ENCODE measurements around the gene MRPL20.
"Not testable (repeated sequence)": the region's sequence is repeated elsewhere in the genome, so short reads cannot be mapped to it uniquely, and the experiment has no call there.

MRPL20 gene

DNA sequence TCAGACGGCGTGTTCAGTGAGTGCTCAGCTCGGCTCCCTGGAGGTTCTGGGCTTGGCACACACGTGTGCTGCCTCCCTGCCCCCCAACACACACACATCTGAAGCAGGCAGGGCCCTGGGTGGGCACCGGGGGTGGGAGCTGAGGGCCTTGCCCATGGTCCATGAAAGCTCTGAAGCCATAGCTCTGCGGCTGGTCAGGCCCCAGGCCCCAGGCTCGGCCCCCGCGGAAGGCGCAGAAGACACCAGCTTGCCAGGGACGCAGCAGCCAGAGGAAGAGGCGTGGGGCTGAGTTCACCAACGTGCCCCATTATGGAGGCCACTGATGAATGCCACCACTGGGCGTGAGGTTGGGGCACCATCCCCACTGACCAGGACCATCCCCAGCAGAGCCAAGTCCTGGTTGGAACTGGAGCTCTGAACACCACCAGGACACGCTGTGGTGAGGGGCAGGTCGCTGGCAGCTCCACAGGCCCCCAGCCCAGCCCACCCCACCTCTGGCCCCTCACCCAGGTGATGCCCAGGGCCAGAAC, 36.3 kb downstream of the MRPL20 start:
- DNase-seq: no peak
- in situ Hi-C loops (cut with HindIII; ENCODE audit: low pct_ligation_motif_present, low sequenced_read_pairs): no loop called here
- TF ChIP-seq, protein P1, sequence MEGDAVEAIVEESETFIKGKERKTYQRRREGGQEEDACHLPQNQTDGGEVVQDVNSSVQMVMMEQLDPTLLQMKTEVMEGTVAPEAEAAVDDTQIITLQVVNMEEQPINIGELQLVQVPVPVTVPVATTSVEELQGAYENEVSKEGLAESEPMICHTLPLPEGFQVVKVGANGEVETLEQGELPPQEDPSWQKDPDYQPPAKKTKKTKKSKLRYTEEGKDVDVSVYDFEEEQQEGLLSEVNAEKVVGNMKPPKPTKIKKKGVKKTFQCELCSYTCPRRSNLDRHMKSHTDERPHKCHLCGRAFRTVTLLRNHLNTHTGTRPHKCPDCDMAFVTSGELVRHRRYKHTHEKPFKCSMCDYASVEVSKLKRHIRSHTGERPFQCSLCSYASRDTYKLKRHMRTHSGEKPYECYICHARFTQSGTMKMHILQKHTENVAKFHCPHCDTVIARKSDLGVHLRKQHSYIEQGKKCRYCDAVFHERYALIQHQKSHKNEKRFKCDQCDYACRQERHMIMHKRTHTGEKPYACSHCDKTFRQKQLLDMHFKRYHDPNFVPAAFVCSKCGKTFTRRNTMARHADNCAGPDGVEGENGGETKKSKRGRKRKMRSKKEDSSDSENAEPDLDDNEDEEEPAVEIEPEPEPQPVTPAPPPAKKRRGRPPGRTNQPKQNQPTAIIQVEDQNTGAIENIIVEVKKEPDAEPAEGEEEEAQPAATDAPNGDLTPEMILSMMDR (IDR thresholded peaks at IDR 0.05; ENCODE audit: low read depth, low read length, missing control alignments): no peak
- H3K27me3 ChIP-seq (replicated peaks): no peaks in the 10 kb centered on the region
- no peak overlapping the region for H3K4me3 ChIP-seq (ENCODE audit: low read depth, low read length)
- H3K27ac ChIP-seq: no peak overlapping the region
- peaks cover 11% of the 10 kb centered on the region for H3K36me3 ChIP-seq (replicated peaks)

DNA sequence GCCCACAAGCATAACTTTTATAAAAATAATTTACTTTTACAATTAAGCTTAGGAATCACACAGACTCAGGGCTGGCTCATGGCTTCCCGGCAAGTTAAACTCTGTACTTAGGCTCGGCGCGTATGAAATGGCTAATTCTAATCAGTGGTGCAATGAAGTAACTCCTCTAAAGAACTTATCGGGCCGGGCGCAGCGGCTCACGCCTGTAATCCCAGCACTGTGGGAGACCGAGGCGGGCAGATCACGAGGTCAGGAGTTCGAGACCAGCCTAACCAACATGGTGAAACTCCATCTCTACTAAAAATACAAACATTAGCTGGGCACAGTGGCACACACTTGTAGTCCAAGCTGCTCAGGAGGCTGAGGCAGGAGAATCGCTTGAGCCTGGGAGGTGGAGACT, 37.0 kb downstream of the MRPL20 start:
- H3K4me3 ChIP-seq (ENCODE audit: low read depth, low read length); DNase-seq; in situ Hi-C loops (cut with HindIII; ENCODE audit: low pct_ligation_motif_present, low sequenced_read_pairs); H3K27ac ChIP-seq; H3K27me3 ChIP-seq (replicated peaks): not testable (repeated sequence)
- peaks cover 11% of the 10 kb centered on the region for H3K36me3 ChIP-seq (replicated peaks)

DNA sequence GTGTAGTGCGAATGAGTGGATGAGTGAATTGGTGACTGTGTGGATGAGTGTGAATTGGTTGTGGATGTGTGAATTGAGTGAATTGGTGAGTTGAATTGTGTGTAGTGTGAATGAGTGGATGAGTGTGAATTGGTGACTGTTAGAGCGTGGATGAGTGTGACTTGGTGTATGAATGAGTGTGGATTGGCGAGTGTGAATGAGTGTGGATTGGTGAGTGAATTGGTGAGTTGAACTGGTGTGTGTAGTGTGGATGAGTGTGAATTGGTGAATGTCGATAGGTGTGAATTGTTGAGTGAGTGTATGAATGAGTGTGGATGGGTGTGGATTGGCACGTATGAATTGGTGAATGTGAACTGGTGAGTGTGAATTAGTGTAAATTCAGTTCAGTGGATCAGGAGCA, 39.8 kb downstream of the MRPL20 start:
- H3K27me3 ChIP-seq (replicated peaks): no peaks in the 10 kb centered on the region
- in situ Hi-C loops (cut with HindIII; ENCODE audit: low pct_ligation_motif_present, low sequenced_read_pairs): no loop called here
- H3K4me3 ChIP-seq (ENCODE audit: low read depth, low read length): no peak overlapping the region
- TF ChIP-seq, protein P1 (IDR thresholded peaks at IDR 0.05; ENCODE audit: low read depth, low read length, missing control alignments): no peak
- H3K36me3 ChIP-seq (replicated peaks): no peaks in the 10 kb centered on the region
- no peak overlapping the region for H3K27ac ChIP-seq
- DNase-seq: no peak

DNA sequence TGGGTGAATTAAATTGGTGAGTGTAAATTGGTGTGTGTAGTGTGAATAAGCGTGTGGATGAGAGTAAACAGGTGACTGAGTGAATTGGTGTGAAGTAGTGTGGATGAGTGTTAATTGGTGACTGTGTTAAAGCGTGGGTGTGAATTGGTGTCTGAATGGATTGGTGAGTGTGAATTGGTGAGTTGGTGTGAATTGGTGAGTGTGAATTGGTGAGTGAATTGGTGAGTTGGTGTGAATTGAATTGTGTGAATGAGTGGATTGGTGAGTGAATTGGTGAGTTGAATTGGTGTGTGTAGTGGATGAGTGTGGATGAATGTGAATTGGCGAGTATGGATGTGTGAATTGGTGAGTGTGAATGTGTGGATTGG, 40.4 kb downstream of the MRPL20 start:
- DNase-seq: no peak
- in situ Hi-C loops (cut with HindIII; ENCODE audit: low pct_ligation_motif_present, low sequenced_read_pairs): no loop called here

DNA sequence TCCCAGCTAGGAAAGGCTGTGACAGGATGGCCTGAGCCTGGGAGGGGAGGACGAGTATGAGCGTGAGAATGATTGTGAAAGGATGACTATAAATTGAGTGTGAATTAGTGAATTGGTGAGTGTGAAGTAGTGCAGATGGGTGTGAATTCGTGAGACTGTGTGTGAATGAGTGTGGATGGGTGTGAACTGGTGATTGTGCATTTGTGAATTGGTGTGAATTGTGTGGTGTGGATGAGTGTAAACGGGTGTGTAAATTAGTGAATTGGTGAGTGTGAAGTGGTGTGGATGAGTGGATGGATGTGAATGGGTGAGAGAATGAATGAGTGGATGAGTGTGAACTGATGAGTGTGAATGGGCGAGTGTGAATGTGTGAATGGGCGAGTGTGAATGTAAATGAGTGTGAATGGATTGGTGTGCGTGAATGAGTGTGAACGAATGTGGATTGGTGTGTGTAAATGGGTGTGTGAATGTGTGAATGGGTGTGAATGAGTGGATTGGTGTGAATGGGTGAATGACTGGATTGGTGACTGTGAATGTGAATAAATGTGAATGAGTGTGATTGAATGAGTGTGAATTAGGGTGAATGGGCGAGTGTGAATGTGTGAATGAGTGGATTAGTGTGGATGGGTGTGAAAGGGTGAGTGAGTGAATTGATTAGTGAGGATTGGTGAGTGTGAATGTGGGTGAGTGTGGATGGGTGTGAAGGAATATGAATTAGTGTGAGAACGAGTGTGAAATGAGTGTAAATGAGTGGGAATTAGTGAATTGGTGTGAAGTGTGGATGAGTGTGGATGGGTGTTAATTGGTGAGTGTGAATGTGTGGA, 41.0 kb downstream of the MRPL20 start:
- TF ChIP-seq, protein P1 (IDR thresholded peaks at IDR 0.05; ENCODE audit: low read depth, low read length, missing control alignments): no peak
- Histone ChIP-seq H3K27me3 (replicated peaks) (no peaks in the 10 kb centered on the region), H3K27ac (no peak overlapping the region), H3K36me3 (replicated peaks) (no peaks in the 10 kb centered on the region), H3K4me3 (ENCODE audit: low read depth, low read length) (no peak overlapping the region)
- no peak for DNase-seq
- in situ Hi-C loops (cut with HindIII; ENCODE audit: low pct_ligation_motif_present, low sequenced_read_pairs): no loop called here

More for the DNA sequence above, 40.4 kb downstream of the MRPL20 start:
- no peaks in the 10 kb centered on the region for H3K27me3 ChIP-seq (replicated peaks)
- no peak overlapping the region for H3K27ac ChIP-seq
- H3K4me3 ChIP-seq (ENCODE audit: low read depth, low read length): no peak overlapping the region
- TF ChIP-seq, protein P1 (IDR thresholded peaks at IDR 0.05; ENCODE audit: low read depth, low read length, missing control alignments): no peak
- H3K36me3 ChIP-seq (replicated peaks): no peaks in the 10 kb centered on the region

DNA sequence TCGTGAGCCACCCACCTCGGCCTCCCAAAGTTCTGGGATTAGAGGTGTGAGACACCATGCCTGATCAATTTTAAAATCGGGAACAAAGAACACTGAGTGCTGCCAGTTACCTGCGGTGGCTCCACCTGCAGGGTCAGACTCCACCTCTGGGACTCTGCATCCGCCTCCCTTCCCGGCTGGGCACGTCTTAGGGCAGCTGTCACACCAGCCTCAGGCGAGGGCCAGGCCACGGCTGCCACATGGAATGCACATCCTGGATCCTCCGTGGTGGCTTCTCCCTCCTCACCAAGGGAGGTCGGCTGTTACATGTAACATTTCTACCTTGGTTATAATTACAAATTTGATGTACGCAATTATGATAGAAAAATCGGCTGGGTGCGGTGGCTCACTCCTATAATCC, 42.8 kb downstream of the MRPL20 start:
- TF ChIP-seq, protein P1 (IDR thresholded peaks at IDR 0.05; ENCODE audit: low read depth, low read length, missing control alignments): no peak

More for the DNA sequence above, 42.8 kb downstream of the MRPL20 start:
- in situ Hi-C loops (cut with HindIII; ENCODE audit: low pct_ligation_motif_present, low sequenced_read_pairs): no loop called here
- H3K27me3 ChIP-seq (replicated peaks): no peaks in the 10 kb centered on the region
- H3K36me3 ChIP-seq (replicated peaks): no peaks in the 10 kb centered on the region
- H3K27ac ChIP-seq: no peak overlapping the region
- DNase-seq: no peak
- H3K4me3 ChIP-seq (ENCODE audit: low read depth, low read length): no peak overlapping the region
